ENCODE results near the gene DENND4A. TPM values are rescaled to one million over a fixed set of nuclear protein-coding genes. Genes with fewer than 3 reads are reported as not detected.

The DENND4A gene
- total RNA-seq, 1 donor from 2014 or later = 32.5 TPM

GRCh38 chr15:65724464-65725215 lies 67.5 kb downstream of the DENND4A start:
- ATAC-seq = no peak
- H3K4me1 ChIP-seq = no peaks in the 10 kb centered on the region
- TF ChIP-seq CTCF (IDR thresholded peaks at IDR 0.05) = no peak
- no peak overlapping the region for H3K4me3 ChIP-seq
- no peaks in the 10 kb centered on the region for H3K27me3 ChIP-seq
- H3K9me3 ChIP-seq = no peaks in the 10 kb centered on the region
- peaks cover 80% of the 10 kb centered on the region for H3K36me3 ChIP-seq
- intact Hi-C loops (cut with DNase I) = no loop called here
- DNase-seq = no peak
- H3K27ac ChIP-seq = no peak overlapping the region

- ATAC-seq (no peak), DNase-seq (no peak)
- Histone ChIP-seq H3K4me3 (no peak overlapping the region), H3K27ac (no peak overlapping the region), H3K9me3 (no peaks in the 10 kb centered on the region), H3K27me3 (no peaks in the 10 kb centered on the region), H3K36me3 (peaks cover 81% of the 10 kb centered on the region), H3K4me1 (no peaks in the 10 kb centered on the region)
- no peak for TF ChIP-seq CTCF (IDR thresholded peaks at IDR 0.05)
- intact Hi-C loops (cut with DNase I) = no loop called here
Measured at GRCh38 chr15:65723876-65724275, 68.2 kb downstream of the DENND4A start.

GRCh38 chr15:65722191-65722590 lies 69.9 kb downstream of the DENND4A start:
- no peak for ATAC-seq

GRCh38 chr15:65712415-65712814 lies 79.7 kb downstream of the DENND4A start:
- Histone ChIP-seq H3K9me3 (no peaks in the 10 kb centered on the region), H3K4me3 (no peak overlapping the region), H3K27me3 (no peaks in the 10 kb centered on the region), H3K36me3 (peaks cover 32% of the 10 kb centered on the region), H3K27ac (no peak overlapping the region), H3K4me1 (no peaks in the 10 kb centered on the region)
- TF ChIP-seq CTCF (IDR thresholded peaks at IDR 0.05) = no peak
- intact Hi-C loops (cut with DNase I) = no loop called here
- no peak for DNase-seq
- ATAC-seq = no peak

More at GRCh38 chr15:65722191-65722590, 69.9 kb downstream of the DENND4A start:
- H3K27me3 ChIP-seq = no peaks in the 10 kb centered on the region
- TF ChIP-seq CTCF (IDR thresholded peaks at IDR 0.05) = no peak
- H3K4me1 ChIP-seq = no peaks in the 10 kb centered on the region
- intact Hi-C loops (cut with DNase I) = no loop called here
- H3K27ac ChIP-seq = no peak overlapping the region
- no peak for DNase-seq
- peaks cover 72% of the 10 kb centered on the region for H3K36me3 ChIP-seq
- H3K4me3 ChIP-seq = no peak overlapping the region
- H3K9me3 ChIP-seq = no peaks in the 10 kb centered on the region

GRCh38 chr15:65695081-65695480 lies 97.0 kb downstream of the DENND4A start:
- no peaks in the 10 kb centered on the region for H3K4me1 ChIP-seq
- intact Hi-C loops (cut with DNase I) = no loop called here
- H3K27me3 ChIP-seq = no peaks in the 10 kb centered on the region
- ATAC-seq (no peak), DNase-seq (no peak)
- no peak overlapping the region for H3K4me3 ChIP-seq
- no peak overlapping the region for H3K27ac ChIP-seq
- peaks cover 38% of the 10 kb centered on the region for H3K36me3 ChIP-seq
- TF ChIP-seq CTCF (IDR thresholded peaks at IDR 0.05) = no peak
- H3K9me3 ChIP-seq = no peaks in the 10 kb centered on the region

Data from upper lobe of right lung (tissue), 1 donor.